Activated CD4-positive, alpha-beta T cell treated with anti-CD3 and anti-CD28 coated beads, Interleukin-2, amount 50 U/mL, for 4 hours (primary cell): Measurements from ENCODE around the gene SLC50A1.
A peak's percentile ranks its signal among the peaks of the same experiment; 100 is the strongest.
"Not testable (repeated sequence)": the region's sequence is repeated elsewhere in the genome, so short reads cannot be mapped to it uniquely, and the experiment has no call there.

Experiments used
- DNase-seq, 2 experiments: peaks; one replicate each; pipeline ENCODE4 v3.0.0-alpha.2; 2020

Gene SLC50A1

DNA sequence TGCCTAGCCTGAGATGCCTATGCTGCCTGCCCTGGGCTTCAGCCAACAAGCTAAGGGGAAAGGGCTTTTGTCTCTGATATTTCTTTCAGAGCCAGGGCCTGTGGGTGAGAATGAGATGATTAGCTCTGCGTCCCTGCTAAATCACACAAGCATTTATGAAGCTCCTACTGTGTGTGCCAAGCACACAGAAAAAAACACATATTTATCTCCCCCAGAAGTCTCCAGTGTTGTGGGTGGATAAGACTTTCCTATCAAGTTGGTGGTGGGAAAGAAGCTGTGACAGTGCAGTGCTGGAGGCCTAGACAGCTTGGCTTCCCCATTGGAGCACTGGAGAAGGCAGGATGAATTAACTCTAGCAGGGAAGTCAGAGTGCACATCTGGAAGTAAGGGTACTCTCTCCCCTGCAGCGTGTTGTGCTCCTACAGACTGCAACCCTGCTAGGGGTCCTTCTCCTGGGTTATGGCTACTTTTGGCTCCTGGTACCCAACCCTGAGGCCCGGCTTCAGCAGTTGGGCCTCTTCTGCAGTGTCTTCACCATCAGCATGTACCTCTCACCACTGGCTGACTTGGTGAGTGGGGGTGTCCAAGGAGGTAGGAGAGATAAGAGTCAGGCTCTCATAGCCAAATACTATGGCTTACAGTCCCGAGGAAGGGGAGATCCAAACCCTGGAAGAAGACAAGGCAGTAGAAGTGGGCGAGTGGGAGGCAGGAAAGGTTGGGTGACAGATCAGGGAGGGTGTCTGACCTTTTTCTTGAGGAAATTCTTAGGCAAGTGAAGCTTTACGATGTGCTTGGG lies 1.7 kb downstream of the SLC50A1 start:
- no peak for DNase-seq

DNA sequence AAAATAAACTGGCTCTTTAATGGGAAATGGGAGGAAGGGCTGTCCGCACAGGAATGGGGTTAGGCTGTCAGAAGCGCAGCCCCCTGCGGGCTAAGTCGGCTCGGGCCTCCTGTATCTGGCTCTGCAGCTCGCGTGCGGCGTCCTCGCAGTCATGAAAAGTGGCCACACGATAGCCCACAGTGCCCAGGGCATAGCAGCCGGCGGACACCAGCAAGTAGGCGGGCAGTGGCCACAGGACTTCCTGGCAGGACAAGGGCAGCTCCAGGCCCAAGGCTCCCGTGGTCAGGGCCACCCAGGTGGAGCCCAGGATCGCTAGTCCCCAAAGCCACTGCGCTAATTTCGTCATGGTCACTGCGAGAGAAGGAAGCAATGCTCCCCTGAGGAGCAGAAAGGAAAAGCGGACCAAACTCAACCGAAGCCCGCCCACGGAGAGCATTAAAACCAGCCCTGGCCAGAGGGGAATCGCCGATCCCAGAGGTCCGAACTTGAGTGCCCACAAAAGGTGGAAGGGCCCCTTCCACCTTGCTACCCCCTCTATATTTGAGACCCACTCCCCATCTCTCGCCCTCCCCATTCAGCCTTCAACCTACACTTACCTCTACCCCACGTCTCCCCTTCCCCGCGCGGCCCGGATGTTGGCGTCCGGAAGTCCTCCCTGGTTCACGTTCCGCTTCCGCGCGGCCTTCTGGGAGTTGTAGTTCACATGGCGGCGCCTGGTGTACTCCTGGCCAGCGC lies 4.4 kb downstream of the SLC50A1 start, which contains the start of gene DPM3:
Gene DPM3 (minus strand): TSS at position 637 of the 735 bp plus-strand sequence. CDS start 291 bp downstream, at position 346.
- DNase-seq = peak; percentile 88 to 89

DNA sequence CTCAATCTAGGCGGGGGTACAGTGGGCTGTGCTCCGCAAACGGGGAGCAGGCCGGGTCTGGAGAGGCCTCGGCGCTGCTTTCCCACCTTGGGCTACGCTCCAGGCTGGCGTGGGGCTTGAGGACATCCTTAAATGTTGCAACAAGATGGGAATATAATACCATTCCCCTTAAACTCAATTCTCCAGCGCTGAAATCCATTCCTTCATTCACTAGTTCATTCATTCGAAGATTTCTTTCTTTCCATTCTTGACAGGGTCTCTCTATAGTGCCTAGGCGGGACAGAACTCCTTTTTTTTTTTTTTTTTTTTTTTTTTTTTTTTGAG lies 4.9 kb downstream of the SLC50A1 start:
- DNase-seq = no peak

DNA sequence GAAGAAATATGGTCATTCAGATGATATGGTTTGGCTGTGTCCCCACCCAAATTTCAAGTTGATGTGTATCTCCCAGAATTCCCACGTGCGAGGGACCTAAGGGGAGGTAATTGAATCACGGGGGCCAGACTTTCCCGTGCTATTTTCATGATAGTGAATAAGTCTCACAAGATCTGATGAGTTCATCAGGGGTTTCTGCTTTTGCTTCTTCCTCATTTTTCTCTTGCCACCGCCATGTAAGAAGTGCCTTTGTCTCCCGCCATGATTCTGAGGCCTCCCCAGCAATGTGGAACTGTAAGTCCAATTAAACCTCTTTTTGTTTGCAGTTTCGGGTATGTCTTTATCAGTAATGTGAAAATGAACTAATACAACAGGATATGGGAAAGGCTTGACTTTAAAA lies 6.1 kb downstream of the SLC50A1 start:
- no peak for DNase-seq

DNA sequence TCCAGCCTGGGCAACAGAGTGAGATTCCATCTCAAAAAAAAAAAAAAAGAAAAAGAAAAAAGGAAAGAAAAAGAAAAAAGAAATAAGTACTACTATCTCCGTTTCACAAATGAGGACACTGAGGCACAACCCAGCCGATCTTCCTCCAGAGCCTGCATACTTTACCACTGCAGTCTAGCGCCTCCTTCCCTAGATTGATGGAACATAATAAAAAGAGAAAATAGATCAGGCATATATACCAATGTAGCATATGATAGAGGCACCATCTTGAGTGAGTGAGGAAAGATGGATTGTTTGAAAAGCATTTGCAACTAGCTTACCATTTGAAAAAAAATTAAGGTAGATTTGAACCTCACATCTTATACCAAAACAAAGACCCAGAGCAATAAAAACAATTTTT lies 9.8 kb downstream of the SLC50A1 start:
- no peak for DNase-seq

DNA sequence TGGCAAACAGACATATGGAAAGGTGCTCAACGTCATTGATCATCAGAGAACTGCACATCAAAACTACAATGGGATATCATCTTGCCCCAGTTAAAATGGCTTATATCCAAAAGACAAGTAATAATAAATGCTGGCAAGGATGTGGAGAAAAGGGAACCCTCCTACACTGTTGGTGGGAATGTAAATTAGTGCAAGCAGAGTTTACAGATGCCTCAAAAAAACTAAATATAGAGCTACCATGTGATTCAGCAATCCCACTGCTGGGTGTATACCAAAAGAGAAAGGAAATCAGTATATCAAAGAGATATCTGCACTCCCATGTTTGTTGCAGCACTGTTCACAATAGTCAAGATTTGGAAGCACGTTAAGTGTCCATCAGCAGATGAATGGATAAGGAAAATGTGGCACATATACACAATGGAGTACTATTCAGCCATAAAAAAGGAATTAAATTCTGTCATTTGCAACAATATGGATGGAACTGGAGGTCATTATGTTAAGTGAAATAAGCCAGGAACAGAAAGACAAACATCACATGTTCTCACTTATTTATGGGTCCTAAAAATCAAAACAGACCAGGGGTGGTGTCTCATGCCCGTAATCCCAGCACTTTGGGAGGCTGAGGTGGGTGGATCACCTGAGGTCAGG lies 20.5 kb downstream of the SLC50A1 start:
- DNase-seq = not testable (repeated sequence)

DNA sequence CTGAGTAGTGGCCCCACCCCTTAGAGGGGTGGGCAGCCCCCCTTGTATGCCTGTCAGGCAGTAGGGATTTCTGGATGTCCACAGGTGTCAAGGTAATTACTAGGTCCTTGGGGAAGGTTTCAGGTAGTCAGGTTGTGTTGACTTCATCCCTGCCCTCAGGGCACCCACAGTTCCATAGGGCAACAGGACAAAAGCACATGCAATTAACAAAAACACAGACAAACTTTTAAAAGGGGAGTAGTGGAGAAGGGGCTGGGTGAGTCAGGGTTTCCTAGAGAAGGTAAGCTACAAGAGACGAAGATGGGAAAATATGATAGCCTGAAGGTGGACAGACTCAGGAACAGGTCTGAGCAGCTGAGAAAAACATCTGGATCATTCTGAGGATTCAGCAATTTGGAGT lies 23.3 kb downstream of the SLC50A1 start:
- DNase-seq = no peak

DNA sequence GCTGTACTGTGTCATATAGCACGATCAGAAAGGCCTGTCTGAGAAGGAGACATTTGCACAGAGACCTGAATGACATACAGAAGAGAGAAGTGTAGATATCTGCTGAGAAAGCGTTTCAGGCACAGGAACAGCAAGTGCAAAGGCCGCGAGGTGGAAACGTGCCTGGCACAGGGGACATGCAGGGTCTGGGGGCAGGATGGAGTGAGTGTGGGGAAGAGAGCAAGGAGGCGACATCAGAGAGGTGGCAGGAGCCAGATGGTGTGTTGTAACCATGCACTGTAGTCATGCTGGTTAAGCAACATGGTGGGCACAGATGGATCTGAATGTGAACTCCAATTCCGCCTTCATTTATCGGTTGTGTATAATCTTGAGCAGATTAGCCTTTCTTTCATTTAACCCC lies 24.5 kb downstream of the SLC50A1 start:
- DNase-seq = no peak

DNA sequence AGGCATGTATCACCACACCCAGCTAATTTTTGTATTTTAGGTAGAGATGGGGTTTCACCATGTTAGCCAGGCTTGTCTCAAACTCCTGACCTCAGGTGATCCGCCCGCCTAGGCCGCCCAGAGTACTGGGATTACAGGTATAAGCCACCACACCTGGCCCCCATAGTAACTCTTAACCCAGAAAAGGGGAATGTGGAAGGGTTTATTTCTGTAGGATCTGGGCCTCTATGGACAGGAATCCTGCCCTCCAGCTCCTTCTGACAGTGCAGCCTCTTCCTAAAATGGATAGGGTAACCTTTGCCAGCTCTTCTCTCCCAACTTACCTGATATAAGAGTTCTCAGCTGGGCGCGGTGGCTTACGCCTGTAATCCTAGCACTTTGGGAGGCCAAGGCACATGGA lies 27.0 kb downstream of the SLC50A1 start:
- not testable (repeated sequence) for DNase-seq

DNA sequence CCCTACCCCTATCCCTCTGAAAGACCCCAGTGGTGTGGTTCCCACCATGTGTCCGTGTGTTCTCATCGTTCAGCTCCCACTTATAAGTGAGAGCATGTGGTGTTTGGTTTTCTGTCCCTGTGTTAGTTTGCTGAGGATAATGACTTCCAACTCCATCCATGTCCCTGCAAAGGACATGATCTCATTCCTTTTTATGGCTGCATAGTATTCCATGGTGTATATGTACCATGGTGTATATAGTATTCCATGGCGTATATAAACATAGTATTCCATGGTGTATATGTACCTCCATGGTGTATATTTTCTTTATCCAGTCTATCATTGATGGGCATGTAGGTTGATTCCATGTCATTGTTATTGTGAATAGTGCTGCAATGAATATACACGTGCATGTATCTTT lies 28.1 kb downstream of the SLC50A1 start:
- not testable (repeated sequence) for DNase-seq

DNA sequence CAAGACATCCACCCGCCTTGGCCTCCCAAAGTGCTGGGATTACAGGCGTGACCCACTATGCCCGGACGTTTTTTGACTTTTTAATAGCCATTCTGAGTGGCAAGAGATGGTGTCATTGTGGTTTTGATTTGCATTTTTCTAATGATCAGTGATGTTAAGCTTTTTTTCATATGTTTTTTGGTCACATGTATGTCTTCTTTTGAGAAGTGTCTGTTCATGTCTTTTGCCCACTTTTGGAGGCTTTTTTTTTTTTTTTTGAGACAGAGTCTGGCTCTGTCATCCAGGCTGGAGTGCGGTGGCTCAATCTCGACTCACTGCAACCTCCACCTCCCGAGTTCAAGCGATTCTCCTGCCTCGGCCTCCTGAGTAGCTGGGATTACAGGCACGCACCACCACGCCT lies 29.0 kb downstream of the SLC50A1 start:
- DNase-seq = not testable (repeated sequence)

DNA sequence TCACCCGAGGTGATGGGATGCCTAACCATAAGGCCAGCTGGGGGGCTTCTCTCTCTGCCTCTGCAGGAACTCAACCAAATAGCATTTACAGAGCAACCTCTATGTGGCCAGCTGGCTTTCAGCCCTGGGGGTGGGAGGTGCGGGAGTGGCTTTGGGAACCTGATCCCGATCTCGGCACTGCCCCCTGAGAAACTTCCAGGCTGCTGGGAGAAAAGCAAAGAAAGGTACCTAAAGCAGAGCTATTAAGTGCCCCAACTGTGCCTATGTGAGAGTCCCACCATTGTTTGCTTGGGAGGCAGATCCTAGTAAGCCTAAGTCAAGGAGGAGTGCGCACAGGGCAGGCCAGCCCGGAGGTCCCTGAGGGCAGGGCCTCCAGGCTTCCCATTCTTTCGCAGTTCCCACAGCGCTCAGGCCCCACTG lies 30.4 kb downstream of the SLC50A1 start:
- no peak for DNase-seq

DNA sequence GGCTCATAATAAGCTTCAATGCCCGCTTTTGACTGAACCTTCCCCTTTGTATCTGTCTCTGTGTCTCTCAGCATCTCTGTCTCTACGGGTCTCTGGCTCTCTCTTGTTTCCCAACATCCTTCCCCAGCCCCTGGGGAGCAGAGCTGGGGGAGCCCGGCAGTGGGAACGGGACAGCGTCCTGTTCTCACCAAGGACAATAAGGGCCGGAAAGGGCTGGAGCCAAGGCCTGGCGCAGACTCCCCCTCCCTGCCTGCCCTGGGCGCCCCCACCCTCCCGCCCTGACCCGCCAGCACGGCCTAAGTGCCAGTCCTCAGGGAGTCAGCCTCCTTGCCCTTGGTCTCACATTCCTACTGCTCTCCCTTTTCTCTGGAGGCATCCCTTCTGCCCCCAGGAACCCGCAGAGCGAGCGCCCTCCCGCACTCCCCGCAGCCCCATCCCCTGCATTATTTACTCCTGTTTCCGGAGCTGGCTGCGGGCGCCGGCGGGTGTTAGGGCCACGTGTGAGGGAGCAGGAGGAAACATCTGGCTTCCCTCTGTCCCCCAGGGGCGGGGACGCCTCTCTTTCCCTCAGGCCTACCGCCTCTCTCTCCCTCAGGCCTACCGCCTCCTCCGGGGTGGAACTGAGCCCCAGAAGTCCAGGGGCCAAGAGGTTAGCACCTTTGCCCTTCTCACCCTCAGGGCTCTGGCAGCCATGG lies 31.0 kb downstream of the SLC50A1 start:
- no peak for DNase-seq

DNA sequence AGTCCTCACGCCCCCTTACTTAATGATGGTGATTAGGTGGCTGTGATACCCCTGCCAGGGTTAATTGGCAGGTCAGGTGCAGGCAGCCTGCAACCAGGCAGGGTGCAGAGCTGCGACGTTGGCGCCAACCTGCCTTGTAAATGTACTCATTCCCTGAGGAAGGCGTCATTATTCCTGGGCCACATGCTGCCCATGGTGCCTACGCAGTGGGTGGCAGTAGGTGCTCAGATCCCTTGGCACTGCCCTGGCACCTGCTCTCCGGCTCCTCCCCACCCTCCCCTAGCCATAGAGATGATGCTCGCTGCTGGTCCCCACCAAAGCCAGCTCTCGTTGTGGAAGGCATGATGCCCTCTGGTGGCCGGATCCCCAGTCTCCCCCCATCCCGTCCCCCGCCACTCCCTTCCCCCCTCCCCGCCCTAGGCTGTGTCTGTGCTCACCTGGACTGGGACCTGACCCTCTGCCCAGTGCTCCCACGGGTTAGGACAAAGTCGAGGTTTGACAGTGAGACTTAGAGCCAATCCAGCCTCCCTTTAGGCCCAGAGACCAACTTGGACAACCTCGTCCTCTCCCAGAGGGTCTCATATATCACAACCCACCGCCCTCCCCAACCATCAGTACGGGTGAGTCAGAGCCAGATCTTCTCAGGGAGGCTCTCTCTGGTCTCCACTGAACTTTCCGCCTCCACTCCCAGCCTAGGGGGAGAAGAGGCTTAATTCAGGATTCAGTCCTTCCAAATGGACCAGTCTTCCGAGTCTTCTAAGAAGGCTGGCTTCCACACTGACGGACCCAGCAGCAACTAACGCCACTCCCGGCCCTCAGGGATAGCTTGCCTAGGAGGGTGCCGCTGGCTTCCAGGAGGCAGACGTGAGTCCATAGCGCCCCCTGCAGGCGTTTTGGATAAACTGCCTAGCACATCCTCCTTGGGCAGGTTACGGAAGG lies 31.8 kb downstream of the SLC50A1 start:
- DNase-seq = peak; percentile 82

DNA sequence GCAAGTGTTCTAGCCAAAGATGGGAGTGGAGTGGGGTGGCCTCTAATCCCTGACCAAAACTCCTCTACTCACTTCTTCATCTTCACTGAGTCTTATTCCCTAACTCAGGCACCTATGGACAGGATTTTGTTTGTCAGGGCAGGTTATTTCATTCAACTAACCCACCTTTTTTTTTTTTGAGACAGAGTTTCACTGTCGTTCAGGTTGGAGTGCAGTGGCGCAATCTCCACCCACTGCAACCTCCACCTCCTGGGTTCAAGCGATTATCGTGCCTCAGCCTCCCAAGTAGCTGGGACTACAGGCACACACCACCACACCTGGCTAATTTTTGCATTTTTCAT lies 32.4 kb downstream of the SLC50A1 start:
- DNase-seq = not testable (repeated sequence)

DNA sequence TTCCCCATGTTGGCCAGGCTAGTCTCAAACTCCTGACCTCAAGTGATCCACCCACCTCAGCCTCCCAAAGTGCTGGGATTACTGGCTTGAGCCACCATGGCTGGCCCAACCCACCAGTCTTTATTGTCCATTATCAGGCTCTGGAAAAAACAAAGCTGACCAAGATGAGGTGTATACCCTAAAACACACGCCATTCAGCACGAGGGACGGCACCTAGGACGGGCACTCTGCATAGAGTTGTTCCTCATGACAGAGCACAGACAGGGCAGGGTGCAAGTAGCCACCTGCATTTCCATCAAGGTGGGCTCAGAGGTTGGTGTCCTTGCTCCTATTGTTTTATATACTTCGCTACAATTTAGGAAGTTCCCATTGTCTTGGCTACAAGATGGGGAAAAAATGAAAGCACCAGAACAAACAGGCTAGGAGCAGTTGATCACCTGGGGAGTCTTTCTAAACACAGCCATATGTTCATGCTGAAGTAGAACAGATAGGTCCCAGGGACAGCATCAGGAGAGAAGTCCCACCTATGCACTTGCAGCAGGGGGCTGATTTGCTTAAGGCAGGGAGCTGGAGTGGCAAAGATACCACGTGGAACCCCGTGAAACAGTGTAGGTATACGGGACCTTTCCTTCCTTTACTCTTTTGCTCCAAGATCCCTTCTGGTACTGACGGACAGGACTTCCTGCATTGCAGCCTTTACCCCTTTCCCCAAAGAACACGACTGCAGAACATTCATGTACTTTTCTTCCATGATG lies 33.0 kb downstream of the SLC50A1 start:
- no peak for DNase-seq

DNA sequence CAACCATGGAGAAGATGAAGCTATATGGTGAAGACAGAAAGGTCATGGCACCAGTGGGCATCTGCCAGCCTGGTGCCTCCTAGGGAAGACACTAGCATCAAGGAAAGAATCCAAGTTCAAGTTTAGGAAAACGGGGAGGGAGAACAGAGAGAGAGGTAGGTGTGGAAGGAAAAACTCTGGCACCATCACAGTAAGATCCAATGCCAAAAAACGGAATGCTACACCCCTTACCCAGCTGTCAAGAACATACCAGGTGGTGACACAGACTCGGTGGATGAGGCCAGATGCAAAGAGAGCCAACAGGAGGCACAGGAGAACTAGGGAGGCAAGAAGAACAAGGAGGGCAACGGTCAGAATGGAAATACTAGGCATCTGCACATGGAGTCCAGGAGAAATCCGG lies 33.9 kb downstream of the SLC50A1 start:
- no peak for DNase-seq

DNA sequence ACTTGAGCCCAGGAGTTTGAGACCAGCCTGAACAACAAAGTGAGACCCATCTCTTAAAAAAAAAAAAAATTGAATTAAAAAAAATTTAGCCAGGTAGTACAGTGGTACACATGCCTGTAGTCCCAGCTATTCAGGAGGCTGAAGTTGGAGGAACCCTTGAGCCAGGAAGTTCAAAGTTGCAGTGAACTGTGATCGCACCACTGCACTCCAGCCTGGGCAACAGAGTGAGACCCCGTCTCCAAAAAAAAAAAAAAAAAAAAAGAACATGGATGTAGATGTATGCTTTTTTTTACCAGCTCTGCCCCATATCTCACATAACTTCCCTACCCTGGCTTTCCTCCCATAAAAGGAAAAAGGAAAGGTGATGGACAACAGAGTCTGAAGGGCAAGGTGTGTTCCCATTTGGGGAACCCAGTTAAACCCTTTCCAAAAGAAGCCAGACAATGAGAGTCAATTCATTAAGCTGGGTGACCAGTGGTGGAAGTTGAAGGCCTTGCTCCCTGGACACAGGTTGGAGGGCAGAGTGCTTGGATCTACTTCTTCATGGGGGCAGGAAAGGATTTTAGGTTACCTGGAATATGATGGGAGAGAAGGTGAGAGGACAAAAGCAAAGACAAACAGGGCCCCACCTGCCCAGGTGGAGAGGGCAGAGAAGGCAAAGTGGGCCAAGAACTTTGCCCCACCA lies 34.6 kb downstream of the SLC50A1 start:
- DNase-seq = no peak

DNA sequence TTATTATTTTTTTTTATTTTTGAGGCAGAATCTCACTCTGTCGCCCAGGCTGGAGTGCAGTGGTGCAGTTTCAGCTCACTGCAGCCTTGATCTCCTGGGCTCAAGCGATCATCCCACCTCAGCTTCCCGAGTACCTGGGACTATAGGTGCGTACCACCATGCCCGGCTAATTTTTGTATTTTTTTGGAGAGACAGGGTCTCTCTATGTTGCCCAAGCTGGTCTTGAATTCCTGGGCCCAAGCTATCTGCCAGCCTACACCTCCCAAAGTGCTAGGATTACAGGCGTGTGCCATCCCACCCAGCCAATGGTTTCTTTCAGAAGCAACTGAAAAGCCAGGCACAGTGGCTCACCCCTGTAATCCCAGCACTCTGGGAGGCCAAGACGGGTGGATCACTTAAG lies 35.2 kb downstream of the SLC50A1 start:
- DNase-seq = no peak

DNA sequence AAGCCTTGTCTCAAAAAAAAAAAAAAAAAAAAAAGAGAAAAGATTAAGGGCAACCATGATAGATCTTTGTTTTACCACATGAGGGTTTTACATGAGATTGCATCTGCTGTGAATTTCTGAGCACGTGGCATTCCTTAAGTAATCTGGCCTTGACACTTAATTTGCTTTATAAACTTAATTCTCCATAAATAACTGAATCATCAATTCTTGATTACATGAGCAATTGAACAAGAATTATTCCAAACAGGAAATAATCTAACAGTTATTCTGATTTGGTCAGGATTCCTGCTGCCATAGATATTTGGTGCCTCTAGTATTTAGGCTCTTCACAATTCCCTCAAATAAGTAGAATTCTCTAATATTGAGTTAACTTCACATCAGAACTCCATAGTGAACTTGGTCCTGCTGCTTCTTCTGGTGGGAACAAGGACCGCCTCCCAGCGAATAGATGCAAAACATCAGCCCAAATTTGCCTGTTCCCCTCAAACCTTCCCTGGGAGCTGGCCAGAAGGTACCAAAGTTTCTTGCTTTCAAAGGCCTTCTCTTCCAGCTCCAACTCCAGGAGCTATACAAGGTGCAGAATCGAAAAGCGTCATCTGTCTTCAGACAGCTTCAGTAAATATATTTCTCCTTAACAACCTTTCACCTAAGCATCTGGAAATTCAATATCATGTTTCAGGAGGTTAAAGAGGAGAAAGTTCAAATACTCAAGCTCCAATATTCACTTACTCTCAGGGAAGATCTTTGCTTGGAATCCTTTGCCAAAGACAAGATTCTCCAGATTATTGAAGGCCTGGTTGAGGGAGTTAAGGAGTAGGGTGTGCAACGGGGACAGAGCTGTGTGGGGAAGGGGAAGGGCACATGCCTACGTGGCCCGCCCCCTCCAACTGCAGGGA lies 36.4 kb downstream of the SLC50A1 start:
- peak; percentile 39 to 44 for DNase-seq
